IPS-18a (cell line): Measurements from ENCODE around the gene AGTR1.
"Not testable (repeated sequence)": the region's sequence is repeated elsewhere in the genome, so short reads cannot be mapped to it uniquely, and the experiment has no call there.

Experiments used
- H3K27ac ChIP-seq: one replicate; pipeline ENCODE4 v1.5.1; 2013; ENCODE audit warnings: low read length
- H3K27me3 ChIP-seq: one replicate; pipeline ENCODE4 v1.6.1; 2013; ENCODE audit warnings: mild to moderate bottlenecking, low read length; ENCODE audit not compliant: control insufficient read depth, insufficient read depth
- H3K36me3 ChIP-seq: one replicate; pipeline ENCODE4 v1.6.1; 2013; ENCODE audit warnings: low read depth, low read length; ENCODE audit not compliant: control insufficient read depth
- H3K4me1 ChIP-seq: one replicate; pipeline ENCODE4 v1.6.1; 2013; ENCODE audit warnings: low read depth, low read length; ENCODE audit not compliant: control insufficient read depth
- H3K4me3 ChIP-seq: one replicate; pipeline ENCODE4 v1.5.1; 2013; ENCODE audit warnings: low read length
- H3K9ac ChIP-seq: one replicate; pipeline ENCODE4 v1.6.1; 2013; ENCODE audit warnings: mild to moderate bottlenecking, low read length, moderate library complexity
- H3K9me3 ChIP-seq: one replicate; pipeline ENCODE4 v1.6.1; 2013; ENCODE audit warnings: low read depth, low read length; ENCODE audit not compliant: control insufficient read depth

Gene AGTR1

DNA sequence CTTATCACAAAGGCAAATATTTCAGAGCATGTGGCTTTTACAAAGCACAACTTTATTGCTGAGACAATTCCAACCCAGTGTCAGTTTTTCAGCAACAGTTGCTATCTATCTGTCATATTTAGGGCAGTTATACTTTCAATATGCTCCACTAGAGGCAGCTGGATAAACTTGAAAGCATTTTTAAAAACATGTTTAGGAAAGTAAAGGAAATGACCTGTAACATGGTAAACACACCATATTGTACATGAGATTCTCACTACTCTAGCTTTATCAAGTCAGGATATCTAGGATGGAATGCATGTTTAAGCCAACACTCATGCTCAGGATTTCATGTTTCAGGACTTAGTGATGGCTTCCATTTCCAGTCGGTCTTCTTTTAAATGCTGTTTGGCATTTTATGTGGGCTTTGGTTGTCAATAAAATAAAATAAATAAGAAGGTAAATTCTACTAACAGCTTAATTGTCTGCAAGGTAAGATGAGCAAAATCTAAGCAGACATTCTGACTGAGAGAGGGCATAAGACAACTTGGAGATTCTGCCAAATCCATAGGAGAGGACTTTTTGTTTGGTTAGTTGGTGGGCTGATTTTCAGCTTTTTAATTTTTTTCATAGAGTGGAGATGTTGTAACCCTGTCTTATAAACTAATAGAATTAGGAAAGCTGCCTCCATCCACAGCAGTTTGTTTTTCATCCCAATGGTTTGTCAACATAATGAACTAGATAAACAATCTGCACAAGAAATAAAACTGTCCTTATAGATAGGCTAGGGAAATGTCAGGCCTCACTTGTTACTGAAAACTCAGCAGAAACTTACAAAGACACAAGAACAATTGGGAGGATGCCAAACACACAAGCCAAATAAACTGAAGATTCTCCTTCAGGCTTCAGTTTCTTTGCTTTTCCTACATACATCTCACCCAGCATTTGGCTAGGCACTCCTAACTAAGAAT lies 66.6 kb downstream of the AGTR1 start:
- no peak overlapping the region for H3K27ac ChIP-seq
- no peak overlapping the region for H3K4me3 ChIP-seq

DNA sequence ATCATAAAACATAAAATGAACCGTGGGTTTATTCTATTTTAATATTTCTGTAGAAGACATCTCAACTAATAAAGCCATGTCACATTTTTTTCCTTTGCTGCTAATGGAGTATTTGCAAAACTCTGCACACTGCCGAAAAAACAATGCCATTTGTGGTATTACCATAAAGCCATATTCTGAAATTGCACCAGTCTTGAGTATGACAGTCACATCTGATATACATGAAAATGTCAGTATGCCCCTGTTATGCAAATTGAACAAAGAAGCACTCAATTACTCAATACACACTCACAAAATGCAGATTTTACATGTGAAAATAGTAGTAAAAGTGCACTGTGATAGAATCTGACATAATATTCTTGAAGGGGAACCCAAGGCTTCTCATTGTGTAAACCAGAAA lies 74.7 kb downstream of the AGTR1 start:
- no peaks in the 10 kb centered on the region for H3K36me3 ChIP-seq
- no peak overlapping the region for H3K4me3 ChIP-seq
- H3K27ac ChIP-seq: no peak overlapping the region
- no peaks in the 10 kb centered on the region for H3K4me1 ChIP-seq
- H3K9ac ChIP-seq: no peak overlapping the region
- no peaks in the 10 kb centered on the region for H3K9me3 ChIP-seq
- no peaks in the 10 kb centered on the region for H3K27me3 ChIP-seq

More for the DNA sequence above, 66.6 kb downstream of the AGTR1 start:
- Histone ChIP-seq H3K36me3 (no peaks in the 10 kb centered on the region), H3K9ac (no peak overlapping the region), H3K27me3 (no peaks in the 10 kb centered on the region), H3K4me1 (peaks cover 9% of the 10 kb centered on the region), H3K9me3 (no peaks in the 10 kb centered on the region)

DNA sequence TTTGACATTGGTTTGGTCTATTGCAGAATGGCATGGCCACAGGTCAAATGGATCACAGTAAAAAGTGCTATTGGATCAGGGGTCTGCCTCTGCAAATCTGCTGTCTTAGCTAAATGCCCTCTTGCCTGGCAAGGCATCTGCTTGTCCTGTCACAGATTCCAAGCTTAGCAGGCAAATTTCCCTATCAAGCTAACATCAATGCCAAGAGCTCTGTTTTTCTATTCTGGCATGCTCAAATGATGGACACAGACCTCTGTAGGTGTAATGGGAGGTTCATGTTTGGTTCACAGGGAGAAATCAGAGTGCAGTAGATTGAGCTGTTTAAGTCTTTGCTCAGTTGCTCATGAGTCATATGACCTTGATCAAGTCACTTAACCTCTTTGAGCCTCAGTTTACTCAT lies 75.1 kb downstream of the AGTR1 start:
- no peaks in the 10 kb centered on the region for H3K4me1 ChIP-seq
- H3K9me3 ChIP-seq: no peaks in the 10 kb centered on the region
- H3K36me3 ChIP-seq: no peaks in the 10 kb centered on the region
- H3K9ac ChIP-seq: no peak overlapping the region
- H3K4me3 ChIP-seq: no peak overlapping the region
- H3K27ac ChIP-seq: no peak overlapping the region
- H3K27me3 ChIP-seq: no peaks in the 10 kb centered on the region

DNA sequence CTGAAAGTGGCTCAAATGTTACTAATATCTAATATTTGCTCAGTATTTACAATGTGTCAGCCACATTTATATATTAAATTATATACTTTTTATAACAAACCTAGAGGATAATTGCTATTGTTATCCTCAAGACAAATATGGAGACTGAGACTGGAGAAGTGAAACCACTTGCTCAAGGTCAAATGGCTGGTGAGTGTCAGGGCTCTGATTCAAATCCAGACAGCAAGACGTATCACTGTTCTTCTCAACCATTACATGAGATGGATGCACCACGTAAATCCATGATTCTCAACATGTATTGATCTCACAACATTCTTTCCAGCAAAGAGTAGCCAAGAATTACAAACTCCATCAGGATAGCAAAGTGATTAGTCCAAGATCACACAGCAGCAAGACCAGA lies 76.1 kb downstream of the AGTR1 start:
- H3K27ac ChIP-seq: no peak overlapping the region
- H3K27me3 ChIP-seq: no peaks in the 10 kb centered on the region
- H3K36me3 ChIP-seq: no peaks in the 10 kb centered on the region
- no peak overlapping the region for H3K4me3 ChIP-seq
- H3K4me1 ChIP-seq: no peaks in the 10 kb centered on the region
- no peaks in the 10 kb centered on the region for H3K9me3 ChIP-seq
- H3K9ac ChIP-seq: no peak overlapping the region

DNA sequence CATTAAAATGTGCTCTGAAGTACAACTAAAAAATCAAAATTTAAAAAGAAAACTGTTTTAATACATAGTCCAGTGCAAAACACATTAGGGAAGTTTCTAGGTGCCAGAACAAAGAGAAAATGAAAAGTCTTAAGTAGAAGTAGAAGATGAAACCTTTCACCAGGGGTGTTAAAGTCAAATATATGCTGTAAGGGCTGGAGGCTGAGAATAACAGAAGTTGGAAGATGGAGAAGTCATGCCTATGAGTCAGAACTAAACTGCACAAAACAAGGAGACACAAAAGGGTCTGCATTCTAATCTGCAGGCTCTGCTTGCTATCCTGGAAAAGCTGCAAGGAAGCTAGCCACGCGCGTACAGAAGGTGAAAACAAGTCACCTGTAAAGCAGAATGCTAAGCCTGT lies 81.2 kb downstream of the AGTR1 start:
- H3K36me3 ChIP-seq: no peaks in the 10 kb centered on the region
- no peak overlapping the region for H3K9ac ChIP-seq
- H3K9me3 ChIP-seq: no peaks in the 10 kb centered on the region
- H3K27me3 ChIP-seq: no peaks in the 10 kb centered on the region
- no peak overlapping the region for H3K4me3 ChIP-seq
- no peaks in the 10 kb centered on the region for H3K4me1 ChIP-seq
- H3K27ac ChIP-seq: no peak overlapping the region

DNA sequence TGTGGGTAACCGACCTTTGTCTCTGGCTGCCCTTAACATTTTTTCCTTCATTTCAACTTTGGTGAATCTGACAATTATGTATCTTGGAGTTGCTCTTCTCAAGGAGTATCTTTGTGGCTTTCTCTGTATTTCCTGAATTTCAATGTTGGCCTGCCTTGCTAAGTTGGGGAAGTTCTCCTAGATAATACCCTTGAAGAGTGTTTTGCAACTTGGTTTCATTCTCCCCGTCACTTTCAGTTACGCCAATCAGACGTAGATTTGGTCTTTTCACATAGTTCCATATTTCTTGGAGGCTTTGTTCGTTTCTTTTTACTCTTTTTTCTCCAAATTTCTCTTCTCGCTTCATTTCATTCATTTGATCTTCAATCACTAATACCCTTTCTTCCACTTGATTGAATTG lies 87.3 kb downstream of the AGTR1 start:
- not testable (repeated sequence) for H3K27me3 ChIP-seq, H3K36me3 ChIP-seq, H3K4me3 ChIP-seq, H3K9me3 ChIP-seq, H3K4me1 ChIP-seq, H3K9ac ChIP-seq, H3K27ac ChIP-seq

DNA sequence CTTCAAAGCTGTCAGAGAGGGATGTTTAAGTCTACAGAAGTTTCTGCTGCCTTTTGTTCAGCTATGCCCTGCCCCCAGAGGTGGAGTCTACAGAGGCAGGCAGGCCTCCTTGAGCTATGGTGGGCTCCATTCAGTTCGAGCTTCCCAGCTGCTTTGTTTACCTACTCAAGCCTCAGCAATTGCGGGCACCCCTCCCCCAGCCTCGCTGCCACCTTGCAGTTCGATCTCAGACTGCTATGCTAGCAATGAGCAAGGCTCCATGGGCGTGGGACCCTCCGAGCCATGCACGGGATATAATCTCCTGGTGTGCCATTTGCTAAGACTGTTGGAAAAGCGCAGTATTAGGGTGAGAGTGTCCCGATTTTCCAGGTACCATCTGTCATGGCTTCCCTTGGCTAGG lies 88.5 kb downstream of the AGTR1 start:
- H3K27ac ChIP-seq, H3K27me3 ChIP-seq, H3K4me3 ChIP-seq, H3K4me1 ChIP-seq, H3K36me3 ChIP-seq, H3K9me3 ChIP-seq, H3K9ac ChIP-seq: not testable (repeated sequence)

DNA sequence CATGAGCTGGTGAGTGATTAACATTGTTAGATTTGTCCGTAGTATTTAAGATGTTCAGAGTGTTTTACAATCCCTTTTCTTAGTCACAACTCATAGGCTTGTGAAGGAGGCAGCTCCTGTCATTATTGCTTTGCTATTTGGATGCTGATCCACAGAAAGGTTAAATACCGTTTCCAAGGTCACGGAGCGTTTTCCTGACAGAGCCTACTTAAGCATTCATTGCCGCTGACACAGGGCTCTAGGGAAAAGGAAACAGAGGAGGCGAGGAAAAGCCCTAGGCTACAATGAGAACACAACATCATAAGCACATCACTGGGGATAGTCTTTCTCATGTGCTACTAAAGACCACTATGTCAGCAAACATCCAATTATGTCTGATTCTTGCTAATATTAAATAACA lies 91.4 kb downstream of the AGTR1 start:
- Histone ChIP-seq H3K27me3 (no peaks in the 10 kb centered on the region), H3K36me3 (no peaks in the 10 kb centered on the region), H3K4me3 (no peak overlapping the region), H3K27ac (no peak overlapping the region), H3K4me1 (peaks cover 6% of the 10 kb centered on the region), H3K9ac (no peak overlapping the region), H3K9me3 (no peaks in the 10 kb centered on the region)

DNA sequence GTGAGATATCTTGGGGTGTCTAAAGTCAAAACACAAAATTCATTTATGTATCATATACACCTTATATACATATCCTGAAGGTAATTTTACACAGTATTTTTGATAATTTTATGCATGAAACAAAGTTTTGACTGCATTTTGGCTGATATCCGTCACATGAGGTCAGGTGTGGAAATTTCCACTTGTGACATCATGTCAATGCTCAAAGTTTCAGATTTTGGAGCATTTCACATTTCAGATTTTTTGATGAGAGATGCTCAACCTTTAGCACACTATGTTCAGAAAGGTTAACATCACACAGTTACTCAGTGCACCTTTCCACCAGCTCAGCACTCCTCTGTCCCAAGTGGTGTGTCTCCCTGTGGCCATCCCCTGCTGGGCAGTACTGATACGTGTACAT lies 92.2 kb downstream of the AGTR1 start:
- H3K9me3 ChIP-seq: no peaks in the 10 kb centered on the region
- H3K27ac ChIP-seq: no peak overlapping the region
- peaks cover 6% of the 10 kb centered on the region for H3K4me1 ChIP-seq
- no peak overlapping the region for H3K9ac ChIP-seq
- H3K36me3 ChIP-seq: no peaks in the 10 kb centered on the region
- H3K27me3 ChIP-seq: no peaks in the 10 kb centered on the region
- H3K4me3 ChIP-seq: no peak overlapping the region

DNA sequence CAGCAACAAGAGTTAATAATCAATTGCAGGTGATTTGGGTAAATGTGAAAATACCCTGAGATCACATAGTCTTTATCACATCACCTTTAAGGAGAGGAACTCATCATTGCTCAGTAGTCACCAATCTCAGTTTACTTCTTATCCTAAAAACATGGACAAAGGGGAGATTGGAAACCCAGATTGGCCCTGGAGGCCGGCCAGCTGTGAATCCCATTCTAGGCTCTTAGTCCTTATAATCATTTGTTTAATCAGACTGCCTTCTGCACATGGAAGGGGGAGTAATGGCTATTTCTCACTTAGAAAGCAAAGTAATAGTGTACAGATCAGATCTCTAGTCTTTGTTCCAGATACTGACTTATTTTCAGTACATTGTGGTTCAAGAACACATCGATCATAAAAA lies 92.7 kb downstream of the AGTR1 start:
- H3K27me3 ChIP-seq: no peaks in the 10 kb centered on the region
- no peaks in the 10 kb centered on the region for H3K36me3 ChIP-seq
- H3K27ac ChIP-seq: no peak overlapping the region
- no peak overlapping the region for H3K4me3 ChIP-seq
- H3K9ac ChIP-seq: no peak overlapping the region
- no peaks in the 10 kb centered on the region for H3K9me3 ChIP-seq
- H3K4me1 ChIP-seq: peaks cover 6% of the 10 kb centered on the region

DNA sequence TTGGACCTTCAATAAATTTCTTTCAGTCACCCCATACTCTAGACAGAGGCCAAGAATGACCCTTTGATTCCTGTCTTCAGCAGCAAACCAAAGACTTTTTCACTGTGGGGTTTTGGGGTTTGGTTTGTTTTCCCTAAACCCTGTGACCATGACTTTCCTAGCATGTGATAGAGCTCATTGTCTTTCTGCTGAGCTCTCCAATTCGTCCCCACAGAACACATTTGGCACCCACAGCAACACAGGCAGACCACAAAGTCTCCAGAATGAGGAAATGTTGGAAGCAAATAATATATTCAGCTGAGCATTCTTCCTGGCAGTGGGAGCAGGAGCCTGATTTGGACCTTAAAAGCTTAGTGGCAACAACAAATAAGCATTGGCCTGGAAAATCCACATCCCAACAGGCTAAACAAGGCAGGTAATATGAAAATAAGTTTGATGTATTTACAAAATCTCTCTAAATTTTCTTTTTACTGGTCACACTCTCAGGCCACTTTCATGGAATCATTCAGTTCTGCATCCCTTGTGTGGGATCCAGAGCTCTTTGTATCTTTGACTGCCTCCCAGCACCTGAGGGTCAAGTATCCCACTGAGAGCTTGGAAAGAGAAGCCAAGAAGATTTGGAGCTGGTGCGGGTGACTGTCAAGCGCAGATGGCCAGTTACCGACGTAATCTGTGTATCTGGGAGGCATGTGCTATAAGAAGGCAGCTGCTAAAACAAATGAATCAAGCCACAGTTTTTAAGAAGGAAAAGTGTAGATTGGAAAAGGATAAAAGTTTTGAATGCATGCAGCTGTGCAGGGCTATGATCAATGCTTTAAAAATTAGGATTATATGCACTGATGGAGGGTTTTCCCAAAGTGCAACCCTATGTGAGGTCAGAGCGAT lies 93.4 kb downstream of the AGTR1 start:
- no peak overlapping the region for H3K9ac ChIP-seq
- peaks cover 6% of the 10 kb centered on the region for H3K4me1 ChIP-seq
- no peaks in the 10 kb centered on the region for H3K27me3 ChIP-seq
- no peaks in the 10 kb centered on the region for H3K36me3 ChIP-seq
- no peak overlapping the region for H3K27ac ChIP-seq
- H3K4me3 ChIP-seq: no peak overlapping the region
- no peaks in the 10 kb centered on the region for H3K9me3 ChIP-seq
